Cardiac muscle cell (in vitro differentiated cells and primary cell): ENCODE data around the gene SUSD3. TPM values are rescaled to one million over a fixed set of nuclear protein-coding genes. Genes with fewer than 3 reads are reported as not detected.
"Not testable (repeated sequence)": the region's sequence is repeated elsewhere in the genome, so short reads cannot be mapped to it uniquely, and the experiment has no call there.

ENCODE experiments used
- DNase-seq, 2 donors: peaks; one replicate each; pipeline versions ENCODE4 v3.0.0 to v3.0.0-alpha.2; 2010 to 2017; ENCODE audit warnings: low read depth in 1 of 2, low spot score in 1 of 2
- H3K27ac ChIP-seq: fragments of 200-600 bp; sonication (generic); 2 replicates; pipeline ENCODE4 v1.5.1; 2016
- H3K27me3 ChIP-seq: fragments of 200-600 bp; sonication (generic); 2 replicates; pipeline ENCODE4 v1.6.0; 2016; ENCODE audit warnings: control low read depth
- H3K36me3 ChIP-seq: fragments of 200-600 bp; sonication (generic); 2 replicates; pipeline ENCODE4 v1.5.1; 2016; ENCODE audit warnings: control low read depth
- H3K4me1 ChIP-seq: fragments of 200-600 bp; sonication (generic); 2 replicates; pipeline ENCODE4 v1.8.1; 2017; ENCODE audit warnings: low read depth, mild to moderate bottlenecking, mixed run types
- H3K4me3 ChIP-seq: fragments of 200-600 bp; sonication (generic); 2 replicates; pipeline ENCODE4 v1.5.1; 2016; ENCODE audit warnings: mild to moderate bottlenecking
- H3K9me3 ChIP-seq: fragments of 200-600 bp; sonication (generic); 2 replicates; pipeline ENCODE4 v1.5.1; 2017; ENCODE audit warnings: low read depth, mild to moderate bottlenecking, control low read depth
- CTCF ChIP-seq: IDR thresholded peaks from 2 replicates; pipeline ENCODE4 v1.5.1; 2012; ENCODE audit warnings: low read depth, mild to moderate bottlenecking, low read length
- polyA plus RNA-seq: library from polyadenylated mRNA; unstranded; fragments of >200 nt; fragmentation: Nextera tagmentation; extraction: Ambion mirVana; gene quantifications from 2 replicates; pipeline ENCODE4 v1.2.1, GENCODE V29; 2016
- total RNA-seq: library from RNA; depleted of rRNA; stranded (reverse); fragments of >200 nt; gene quantifications from 2 replicates; pipeline ENCODE4 v1.2.3, GENCODE V29; 2016

The SUSD3 gene
- total and polyA plus RNA-seq, 2 experiments from 2014 or later, result not detected

- DNase-seq, result peak in 1 of 2 donors; percentile 84
- Histone ChIP-seq H3K27ac (no peak overlapping the region), H3K9me3 (no peaks in the 10 kb centered on the region), H3K4me3 (no peak overlapping the region), H3K4me1 (peaks cover 3% of the 10 kb centered on the region), H3K36me3 (no peaks in the 10 kb centered on the region), H3K27me3 (no peaks in the 10 kb centered on the region)
- TF ChIP-seq CTCF, result no peak
Measured at GRCh38 chr9:93116072-93116961, 57.8 kb downstream of the SUSD3 start.

GRCh38 chr9:93117521-93117920, 59.0 kb downstream of the SUSD3 start:
- H3K27me3 ChIP-seq, H3K4me3 ChIP-seq, H3K9me3 ChIP-seq, H3K4me1 ChIP-seq, H3K27ac ChIP-seq, H3K36me3 ChIP-seq, DNase-seq: not testable (repeated sequence)

- no peak for DNase-seq
- no peak overlapping the region for H3K27ac ChIP-seq
- H3K4me1 ChIP-seq, result peaks cover 3% of the 10 kb centered on the region
- no peaks in the 10 kb centered on the region for H3K36me3 ChIP-seq
- no peaks in the 10 kb centered on the region for H3K27me3 ChIP-seq
- H3K4me3 ChIP-seq, result no peak overlapping the region
- TF ChIP-seq CTCF, result no peak
- H3K9me3 ChIP-seq, result no peaks in the 10 kb centered on the region
Measured at GRCh38 chr9:93117924-93118862, 59.7 kb downstream of the SUSD3 start.

DNA sequence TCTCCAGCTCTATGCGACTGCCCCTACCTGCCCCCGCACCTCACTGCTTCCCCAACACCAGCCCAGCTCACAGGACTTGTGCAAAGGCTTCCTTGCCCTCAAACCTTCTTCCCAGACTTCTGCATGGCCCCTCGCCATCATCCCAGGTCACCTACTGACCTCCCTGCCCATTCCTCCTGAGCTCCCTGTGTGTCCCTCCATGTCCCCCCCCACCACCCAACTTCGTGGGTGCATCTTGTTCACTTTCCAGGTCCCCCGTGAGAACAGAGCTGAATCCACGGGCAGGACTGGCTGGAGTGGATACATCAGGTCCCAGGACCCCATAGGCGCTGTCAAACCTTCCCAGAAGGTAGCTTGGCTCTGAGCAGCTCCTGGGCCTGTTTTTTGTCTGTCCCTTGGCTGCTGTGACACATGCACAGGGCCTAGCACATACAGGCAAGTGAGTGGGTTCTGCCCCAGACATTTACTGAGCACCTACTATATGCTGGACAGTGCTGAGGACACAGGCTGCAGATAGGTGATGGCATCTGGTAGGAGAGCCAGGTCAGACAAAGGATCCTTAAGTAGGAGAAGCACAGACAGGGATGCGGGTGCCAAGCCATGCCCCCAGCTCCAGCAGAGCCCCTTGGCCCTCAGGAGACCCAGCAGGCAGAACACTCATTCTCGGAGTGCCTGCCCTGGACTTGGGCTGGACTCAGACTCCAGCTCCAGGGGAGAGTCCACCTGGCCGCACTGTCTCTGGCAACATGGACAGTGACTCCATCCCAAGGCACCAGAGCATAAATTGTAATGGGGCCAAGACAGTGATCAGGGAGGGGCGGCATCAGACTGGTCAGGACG, 60.6 kb downstream of the SUSD3 start:
- peaks cover 3% of the 10 kb centered on the region for H3K4me1 ChIP-seq
- H3K36me3 ChIP-seq, result no peaks in the 10 kb centered on the region
- no peak overlapping the region for H3K4me3 ChIP-seq
- no peaks in the 10 kb centered on the region for H3K27me3 ChIP-seq
- no peaks in the 10 kb centered on the region for H3K9me3 ChIP-seq
- DNase-seq, result no peak
- no peak overlapping the region for H3K27ac ChIP-seq
- no peak for TF ChIP-seq CTCF

GRCh38 chr9:93119703-93119952, 61.1 kb downstream of the SUSD3 start:
- no peaks in the 10 kb centered on the region for H3K36me3 ChIP-seq
- TF ChIP-seq CTCF, result no peak
- no peak for DNase-seq
- no peak overlapping the region for H3K4me3 ChIP-seq
- H3K27ac ChIP-seq, result no peak overlapping the region
- no peaks in the 10 kb centered on the region for H3K27me3 ChIP-seq
- no peaks in the 10 kb centered on the region for H3K9me3 ChIP-seq
- H3K4me1 ChIP-seq, result peaks cover 3% of the 10 kb centered on the region
